Embryonic facial prominence (tissue), 1 donor: ENCODE measurements around the gene BHLHA15.
"Not testable (repeated sequence)": the region's sequence is repeated elsewhere in the genome, so short reads cannot be mapped to it uniquely, and the experiment has no call there.

Source experiments
- DNase-seq: peaks from one replicate; pipeline ENCODE4 v3.0.0-alpha.2; 2016; ENCODE audit errors: extremely low spot score

Gene BHLHA15

DNA sequence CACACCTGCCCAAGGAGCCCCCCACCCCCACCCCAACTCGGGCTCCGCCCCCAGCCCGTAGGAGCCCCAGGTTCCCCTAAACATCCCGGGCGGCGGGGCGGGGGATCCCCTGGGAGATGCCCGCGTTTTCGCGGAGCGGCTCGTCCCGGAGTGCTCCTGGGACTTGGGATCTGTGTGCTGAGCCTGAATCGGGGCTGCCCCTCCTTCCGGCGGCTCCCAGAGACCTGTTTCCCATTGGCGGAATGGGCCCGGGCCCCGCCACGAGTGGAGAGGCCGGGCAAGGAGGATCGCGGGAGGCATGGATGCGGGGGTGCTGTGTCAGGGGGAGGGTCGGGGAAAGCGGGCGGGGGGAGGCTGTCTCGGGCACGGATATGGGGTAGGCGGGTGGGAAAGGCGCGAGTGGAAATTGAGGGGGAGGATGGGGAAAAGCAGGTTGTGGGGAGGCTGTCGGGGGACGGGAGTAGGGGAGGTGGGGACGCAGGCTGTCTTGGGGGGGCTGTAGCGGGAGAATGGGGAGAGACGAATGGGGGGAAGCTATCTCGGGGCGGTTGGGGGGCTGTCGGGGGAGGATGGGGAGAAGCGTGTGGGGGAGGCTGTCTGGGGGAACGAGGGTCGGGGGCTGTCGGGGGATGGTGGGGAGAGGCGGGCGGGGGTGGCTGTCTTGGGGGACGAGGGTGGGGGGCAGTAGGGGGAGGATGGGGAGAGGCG, 572 bp upstream of the BHLHA15 start:
- DNase-seq, result no peak

DNA sequence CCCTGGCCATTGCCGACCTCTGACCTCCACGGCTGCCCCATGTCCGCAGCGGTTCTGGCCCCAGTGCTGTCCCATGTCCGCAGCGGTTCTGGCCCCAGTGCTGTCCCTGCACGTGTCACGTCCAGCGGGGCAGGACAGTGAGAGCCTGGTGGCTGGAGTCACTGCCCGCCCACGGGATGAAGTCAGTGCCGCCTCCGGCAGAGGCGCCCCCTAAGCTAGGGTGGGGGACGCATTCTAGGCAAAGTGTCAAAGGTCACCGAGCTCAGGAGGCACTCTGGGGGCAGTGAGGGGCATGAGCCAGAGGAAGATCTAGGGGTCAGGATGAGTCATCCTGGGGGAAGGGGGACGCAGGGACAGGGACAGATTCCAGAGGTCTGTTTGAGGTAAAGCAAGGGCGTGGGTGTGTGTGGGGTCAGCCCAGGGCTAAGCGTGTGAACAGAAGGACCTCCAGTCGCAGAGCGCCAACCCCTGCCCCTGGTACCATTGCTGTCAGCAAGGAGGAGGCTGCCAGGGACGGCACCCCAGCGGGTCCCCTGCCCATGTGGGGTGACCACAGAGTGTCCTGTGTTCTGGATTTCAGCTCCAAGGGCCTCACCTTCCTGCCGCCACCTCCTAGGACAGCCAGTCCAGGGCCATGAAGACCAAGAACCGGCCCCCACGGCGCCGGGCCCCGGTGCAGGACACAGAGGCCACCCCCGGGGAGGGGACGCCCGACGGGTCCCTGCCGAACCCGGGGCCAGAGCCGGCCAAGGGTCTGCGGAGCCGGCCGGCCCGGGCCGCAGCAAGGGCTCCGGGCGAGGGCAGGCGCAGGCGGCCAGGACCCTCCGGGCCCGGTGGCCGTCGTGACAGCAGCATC, 665 bp downstream of the BHLHA15 start:
- DNase-seq, result no peak

DNA sequence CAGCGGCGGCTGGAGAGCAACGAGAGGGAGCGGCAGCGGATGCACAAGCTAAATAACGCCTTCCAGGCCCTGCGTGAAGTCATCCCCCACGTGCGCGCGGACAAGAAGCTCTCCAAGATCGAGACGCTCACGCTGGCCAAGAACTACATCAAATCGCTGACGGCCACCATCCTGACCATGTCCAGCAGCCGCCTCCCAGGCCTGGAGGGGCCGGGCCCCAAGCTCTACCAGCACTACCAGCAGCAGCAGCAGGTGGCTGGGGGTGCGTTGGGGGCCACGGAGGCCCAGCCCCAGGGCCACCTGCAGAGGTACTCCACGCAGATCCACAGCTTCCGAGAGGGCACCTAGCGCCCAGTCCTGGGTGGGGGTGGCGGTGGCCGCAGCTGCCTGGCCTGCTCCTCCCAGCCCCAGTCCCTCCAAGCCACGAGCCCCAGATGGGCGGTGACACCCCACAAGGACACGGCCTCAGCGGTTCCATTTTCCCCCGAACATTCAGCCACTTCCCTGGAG, 1.3 kb downstream of the BHLHA15 start:
- DNase-seq, result no peak

DNA sequence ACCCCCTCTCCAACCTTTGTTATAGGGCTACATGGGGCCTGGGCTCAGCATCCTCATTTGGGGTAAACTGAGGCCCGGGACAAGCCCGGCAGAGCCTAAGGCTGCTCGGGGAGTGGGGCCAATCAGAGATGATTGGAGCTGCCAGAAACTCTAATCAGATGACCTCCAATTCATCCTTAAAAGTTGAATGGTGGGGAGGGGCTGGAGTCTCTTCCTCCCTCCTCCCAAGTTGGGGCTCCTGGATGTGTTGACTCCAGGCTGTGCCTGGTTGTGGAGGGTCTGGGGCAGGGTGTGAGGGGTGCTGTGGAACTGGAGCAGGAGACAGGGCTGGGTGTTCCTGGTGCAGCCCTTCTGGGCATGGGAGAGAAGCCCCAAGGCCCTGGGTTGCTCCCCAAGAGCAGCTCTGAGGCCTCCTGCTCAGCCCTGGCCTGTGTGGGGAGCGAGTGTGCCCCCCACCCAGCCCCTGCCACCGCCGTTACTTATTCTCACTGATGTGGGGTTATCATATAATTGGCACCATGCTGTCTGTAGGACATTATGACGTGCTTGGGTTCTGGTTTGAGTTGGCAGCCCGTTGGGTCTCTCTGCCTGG, 2.2 kb downstream of the BHLHA15 start:
- no peak for DNase-seq

DNA sequence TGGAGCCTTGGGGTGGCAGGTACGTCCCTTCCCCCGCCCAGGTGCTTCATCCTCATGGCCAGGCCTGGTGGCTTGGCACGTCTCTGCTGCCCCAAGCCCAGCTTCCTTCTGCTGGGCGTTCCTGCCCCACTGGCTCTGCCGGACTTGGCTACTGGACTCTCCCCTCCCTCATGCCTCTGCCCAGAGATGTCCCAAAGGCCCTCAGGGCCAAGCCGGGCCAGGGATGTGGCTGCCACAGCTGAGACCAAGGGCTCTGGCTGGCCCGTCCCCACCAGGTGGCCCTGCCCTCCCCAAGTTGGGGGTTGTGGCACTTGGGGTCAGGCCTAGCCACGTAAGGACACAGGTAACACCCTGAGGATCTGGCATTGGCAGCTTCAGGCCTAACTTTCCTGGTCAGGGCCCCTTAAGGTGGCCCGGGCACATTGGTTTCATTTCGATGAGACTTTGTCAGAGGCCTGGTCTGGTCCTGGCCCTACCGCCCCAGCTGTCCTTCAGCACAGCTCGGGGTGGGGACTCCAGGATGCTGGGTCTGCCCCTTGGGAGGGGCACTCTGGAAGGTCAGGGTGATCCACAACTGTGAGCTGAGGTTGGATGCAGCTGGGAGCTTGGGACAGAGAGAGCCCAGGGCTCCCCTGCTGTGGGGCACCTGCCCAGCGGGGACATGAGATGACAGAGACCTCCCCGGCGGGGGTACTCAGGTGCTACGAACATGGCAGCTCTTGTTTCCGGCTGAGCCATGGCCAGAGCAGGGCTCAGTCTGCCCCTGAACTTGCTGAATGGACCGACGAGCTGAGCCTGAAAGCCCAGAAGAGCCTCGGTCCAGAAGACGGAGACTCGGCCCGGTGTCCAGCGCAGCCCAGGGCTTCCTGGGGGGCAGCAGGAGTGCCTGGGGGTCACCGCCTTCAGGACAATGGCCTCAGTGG, 2.9 kb downstream of the BHLHA15 start:
- DNase-seq, result no peak

DNA sequence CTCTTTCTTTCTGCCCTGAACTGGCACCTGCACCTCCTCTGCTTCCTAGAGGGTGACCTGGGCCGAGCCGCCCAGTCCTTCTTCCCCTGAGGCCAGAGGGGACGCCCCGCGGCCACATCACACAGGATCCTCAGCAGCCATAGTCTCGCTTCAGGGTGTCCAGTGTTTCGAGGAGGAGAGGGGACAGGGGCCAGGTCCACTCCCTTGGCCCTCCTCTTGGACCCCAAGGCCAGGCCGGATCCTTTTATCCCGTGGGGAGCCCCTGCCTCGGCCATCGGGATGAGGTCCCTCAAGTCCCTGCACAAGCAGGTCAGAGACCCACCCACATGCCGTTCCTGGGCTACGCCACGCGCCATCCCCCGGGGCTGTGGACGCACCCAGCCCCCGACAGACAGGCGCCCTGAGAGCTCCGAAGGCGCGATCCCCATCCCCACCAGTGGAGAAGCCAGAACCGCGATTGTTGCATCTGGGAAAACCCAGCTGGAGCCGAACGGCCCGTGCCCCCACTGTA, 3.6 kb downstream of the BHLHA15 start:
- no peak for DNase-seq

DNA sequence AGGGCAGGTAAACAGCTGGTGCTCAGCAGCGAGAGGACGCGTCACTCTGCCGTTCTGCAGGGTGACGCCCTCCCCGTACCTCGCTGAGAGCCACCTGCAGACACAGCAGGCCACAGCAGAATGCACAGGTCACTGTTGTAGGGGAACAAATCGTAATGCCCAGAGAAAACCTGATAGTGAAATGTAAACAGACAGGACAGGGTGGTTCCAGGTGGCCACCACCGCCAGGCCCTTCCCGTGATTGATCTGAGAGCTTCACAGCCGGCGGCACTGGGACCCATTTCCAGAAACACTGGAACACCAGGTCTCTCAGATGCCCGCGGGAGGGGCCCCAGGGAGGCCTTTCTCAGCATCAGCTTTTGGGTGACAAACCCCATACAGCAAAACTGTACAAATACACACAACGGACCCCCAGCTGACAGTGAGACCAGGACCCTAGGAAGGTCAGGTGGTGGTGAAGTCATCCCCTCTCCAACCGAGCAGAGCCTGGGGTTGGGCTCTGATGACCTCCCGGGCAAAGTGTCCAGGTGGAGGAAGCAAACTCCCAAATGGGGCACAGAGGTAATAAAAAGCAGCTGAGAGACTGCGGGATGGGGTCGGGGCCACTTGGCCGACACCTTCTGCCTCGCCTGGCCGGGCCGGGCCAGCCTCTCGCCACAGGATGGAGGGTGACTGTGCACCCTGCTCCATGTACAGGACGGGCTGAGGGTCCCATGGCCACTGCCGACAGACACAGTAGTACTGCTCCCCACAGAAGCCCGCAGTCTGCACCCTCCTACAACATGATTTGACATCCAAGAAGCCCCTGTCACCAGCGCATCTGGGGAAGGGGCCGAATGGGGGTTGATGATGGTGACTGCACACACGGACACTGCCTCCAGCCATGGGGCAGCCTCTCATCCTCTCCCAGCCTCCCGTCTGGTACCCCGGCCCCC, 4.6 kb downstream of the BHLHA15 start:
- DNase-seq, result no peak

DNA sequence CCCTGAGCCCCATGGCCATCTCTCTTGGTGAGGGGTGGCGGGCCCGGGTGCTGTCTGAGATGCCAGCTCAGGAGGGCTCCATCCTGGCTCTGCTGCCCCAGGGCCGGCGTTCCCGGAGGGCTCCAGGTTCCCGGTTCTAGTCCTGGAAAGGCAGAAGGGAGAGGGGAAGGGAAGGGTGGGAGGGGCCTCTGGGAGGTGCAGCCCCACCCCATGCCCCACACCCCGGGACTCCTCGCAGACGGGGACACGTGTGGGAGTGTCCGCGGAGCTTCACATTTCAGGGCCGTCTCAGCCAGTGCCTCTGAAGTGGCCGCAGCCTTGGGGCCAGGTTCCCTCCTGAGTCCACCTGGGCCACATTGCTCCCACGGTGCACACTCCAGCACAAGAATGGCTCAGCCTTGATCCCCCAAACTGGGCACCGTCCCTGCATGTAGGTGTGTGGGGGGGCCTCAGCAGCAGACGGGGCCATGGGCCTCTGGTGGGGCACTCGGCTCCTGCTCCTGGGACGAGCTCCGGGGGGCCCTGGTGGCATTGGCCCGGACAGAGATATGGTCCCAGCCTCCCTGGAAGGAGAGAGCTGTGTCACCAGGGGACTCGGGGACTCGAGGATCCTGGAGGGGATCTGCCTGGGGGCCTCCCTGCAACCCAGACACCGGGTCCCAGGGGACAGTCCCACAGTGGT, 5.8 kb downstream of the BHLHA15 start:
- DNase-seq, result no peak

DNA sequence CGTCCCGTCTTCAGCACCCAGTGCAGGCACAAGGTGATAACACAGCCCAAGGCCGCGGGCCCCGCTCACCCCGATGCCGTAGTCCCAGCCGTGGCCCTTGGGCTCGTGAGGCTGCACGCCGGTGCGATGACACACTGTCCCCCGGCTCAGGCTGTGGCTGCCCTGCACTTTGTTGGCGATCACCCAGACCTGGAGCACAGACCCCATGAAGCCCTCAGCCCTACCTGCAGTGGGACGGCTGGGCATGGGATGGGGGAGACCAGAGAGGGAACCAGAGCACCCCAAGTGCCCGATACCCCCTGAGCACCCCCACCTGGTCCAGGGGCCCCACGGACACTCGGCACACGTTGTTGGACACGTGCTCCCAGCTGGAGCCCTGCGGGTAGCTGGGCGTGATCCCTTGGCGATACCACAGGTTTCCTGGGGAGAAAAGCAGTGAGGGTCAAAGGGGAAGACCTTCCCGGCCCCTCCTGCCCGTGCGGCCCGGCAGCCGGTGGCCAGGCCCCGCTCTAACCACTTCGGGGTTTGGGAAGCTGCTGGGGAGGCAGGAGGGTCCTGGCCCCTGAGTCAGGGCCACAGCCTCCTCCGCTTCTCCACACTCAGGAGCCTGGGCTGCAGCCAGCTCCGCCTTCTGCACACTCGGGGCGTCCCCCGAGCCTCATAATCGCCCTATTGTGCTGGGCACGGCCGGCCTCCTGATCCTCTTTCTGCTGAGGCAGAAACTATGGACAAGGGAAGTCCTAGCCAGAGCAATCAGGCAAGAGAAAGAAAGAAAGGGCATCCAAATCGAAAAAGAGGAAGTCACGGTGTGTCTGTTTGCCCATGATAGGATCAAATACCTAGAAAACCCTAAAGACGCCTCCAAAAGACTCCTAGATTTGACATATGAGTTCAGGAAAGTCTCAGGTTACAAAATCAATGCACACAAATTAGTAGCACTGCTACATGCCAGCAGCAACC, 6.7 kb downstream of the BHLHA15 start:
- no peak for DNase-seq

DNA sequence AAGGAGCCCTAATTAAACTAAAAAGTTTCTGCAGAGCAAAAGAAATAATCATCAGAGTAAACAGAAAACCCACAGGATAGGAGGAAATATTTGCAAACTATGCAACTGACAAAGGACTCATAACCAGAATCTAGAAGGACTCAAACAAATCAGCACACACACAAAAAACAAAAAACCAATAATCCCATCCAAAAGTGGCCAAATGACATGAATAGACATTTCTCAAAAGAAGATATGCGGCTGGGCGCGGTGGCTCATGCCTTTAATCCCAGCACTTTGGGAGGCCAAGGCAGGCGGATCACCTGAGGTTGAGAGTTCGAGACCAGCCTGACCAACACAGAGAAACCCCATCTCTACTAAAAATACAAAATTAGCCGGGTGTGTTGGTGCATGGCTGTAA, 8.1 kb downstream of the BHLHA15 start:
- DNase-seq, result not testable (repeated sequence)

DNA sequence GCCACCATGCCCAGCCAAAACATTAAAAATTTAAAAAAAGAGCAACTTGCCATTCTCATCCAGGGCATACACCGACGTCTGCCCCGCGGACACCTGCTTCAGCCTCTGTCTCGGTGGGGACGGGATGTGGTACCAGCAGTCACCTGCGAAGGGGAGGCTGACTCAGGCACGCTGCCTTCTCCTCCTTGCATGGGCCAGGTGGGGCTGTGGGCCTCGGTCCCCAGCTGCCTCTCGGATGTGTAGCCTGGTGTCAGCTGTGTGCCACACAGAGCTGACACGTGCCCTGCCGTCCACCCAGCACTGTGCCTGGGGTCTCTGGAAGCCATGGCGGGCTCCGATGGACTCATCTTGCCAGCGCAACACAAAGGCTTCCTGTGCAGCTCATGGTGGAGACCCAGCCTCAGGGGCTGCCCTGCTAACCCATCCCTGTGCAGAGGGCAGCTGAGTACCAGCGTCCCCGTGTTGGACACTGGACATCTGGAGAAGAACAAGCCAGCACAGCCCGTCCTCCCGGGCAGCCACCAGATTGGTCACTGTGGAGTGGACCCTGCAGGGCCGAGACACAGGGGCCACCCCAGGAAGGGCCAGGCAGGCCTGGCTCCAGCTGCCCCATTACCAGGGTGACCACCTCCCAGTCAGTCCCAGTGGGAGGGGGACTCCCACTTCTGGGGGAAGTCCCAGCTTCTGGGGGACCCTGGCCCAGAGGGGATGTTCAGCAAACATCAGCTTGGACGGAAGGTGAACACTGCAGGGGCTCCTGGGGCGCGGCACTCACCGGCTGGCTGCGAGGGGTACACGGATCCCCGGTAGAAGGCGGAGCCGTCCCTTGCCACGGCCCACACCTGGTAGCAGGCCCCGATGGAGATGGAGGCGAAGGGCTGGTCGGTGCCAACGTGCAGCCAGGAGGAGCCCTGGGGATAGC, 10.6 kb downstream of the BHLHA15 start:
- DNase-seq, result no peak

DNA sequence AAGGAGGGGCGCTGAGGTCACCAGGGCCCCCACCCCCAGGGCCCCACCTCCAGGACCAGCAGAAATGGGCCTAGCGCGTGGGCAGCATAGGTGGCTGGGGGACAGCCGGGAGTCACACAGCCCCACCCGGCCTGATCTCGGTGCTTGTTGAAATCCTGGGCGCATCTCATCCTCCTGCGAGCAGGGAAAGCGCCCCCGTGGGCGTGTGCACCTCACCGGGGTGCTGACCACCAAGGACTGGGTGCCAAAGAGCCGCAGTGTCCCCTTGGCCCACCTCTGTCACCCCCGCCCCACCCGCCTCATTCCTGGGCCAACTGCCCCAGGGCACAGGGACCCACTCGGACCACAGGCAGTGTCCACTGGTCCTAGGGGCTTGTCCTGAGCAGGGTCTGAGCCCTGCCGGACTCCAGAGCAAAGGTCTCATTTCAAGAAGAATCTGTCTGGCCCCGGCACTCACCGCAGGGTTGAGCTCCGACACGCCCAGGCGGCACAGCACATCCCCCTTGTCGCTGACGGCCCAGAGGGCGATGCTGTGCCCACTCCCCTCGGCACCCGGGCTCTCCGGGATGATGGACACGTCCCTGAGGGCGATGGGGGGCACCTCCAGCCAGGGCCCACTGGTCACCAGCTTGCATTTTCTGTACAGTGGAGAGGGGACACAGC, 11.4 kb downstream of the BHLHA15 start:
- DNase-seq, result no peak

DNA sequence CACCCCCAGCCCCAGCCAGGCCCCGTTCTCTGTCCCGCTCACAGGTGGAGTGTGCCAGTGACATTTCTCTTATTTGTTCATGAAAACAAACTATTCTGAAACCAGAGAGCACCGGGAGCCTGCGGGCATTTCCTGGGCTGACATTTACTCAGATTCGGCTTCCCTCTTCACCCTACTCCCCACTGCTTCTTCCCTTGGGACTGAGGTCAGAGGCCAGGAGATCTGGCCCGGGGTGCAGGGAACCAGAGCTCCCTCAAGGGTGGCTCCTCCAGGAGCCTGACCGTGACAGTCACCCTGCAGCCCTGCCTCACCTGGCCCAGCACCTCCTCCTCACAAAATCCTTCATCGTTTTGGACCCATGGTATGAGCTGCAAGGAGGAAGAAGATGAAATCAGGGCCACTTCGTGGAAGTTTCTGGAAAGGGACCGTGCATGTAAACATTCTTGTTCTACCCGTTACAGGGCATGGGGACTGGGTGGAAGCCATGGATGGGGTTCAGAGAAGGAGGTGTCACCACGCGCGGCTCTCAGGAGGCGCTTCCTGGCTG, 12.2 kb downstream of the BHLHA15 start:
- DNase-seq, result no peak

DNA sequence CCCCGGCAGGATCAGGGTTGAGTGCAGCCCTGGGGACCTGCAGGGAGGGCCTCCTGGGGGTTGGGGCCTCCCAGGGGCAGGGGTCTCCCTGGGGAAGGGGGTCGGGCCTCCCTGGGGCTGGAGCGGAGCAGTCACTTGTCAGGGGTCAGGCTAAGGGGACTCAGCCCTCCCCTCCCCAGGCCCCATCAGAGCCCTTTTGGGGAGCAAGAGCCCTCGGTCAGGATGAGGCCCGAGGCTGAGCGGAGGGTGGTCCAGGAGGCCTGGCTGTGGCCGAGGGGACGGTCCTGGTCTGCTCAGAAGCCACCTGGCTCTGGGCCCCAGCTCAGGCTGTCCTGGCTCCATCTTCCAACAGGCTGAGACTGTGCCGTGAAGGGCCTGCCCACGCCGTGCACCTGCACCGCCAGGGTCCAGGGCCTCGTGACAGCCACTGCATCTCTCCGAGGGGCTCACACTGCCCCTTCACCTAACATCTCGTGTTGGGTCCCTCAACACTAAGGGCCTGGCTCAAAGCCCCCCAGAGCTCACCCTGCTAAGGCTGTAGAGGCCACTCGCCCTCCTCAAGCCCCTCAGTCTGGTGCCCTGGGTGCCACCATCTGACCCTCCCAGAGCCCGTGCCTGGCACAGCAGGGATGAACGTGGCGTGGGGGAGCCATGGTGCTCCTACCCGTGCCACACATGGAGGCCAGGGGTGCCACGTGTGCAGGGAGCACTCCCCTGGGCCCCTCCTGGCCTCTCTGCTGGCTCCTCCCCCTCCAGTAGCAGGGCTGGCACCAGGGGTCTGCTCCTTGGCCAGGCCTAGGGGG, 12.9 kb downstream of the BHLHA15 start:
- no peak for DNase-seq

DNA sequence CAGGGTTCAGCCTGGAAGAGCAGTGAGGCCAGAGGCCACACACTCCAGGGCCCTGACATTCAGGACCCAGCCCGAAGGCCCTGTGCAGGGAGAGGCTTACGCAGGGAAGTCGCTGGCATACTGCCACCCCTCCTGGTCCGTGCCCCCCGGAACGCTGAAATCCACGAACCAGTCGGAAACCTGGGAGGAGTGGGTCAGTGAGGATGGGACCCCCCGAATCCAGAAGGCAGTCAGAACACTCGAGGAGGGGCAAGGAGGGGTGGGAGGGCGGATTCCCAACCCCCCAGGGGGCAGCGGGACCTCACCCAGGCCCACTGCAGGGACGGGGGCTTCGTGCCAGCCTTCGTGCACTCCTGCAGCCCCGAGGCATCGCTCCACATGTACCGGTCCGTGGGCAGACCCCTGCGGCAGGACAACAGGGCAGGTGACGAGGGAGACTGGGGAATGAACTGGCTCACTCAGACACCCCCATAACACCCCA, 13.5 kb downstream of the BHLHA15 start:
- DNase-seq, result no peak
